Measurements from ENCODE around the gene BMP8A.
A peak's percentile ranks its signal among the peaks of the same experiment; 100 is the strongest.
"Not testable (repeated sequence)": the region's sequence is repeated elsewhere in the genome, so short reads cannot be mapped to it uniquely, and the experiment has no call there.

The BMP8A gene, protein sequence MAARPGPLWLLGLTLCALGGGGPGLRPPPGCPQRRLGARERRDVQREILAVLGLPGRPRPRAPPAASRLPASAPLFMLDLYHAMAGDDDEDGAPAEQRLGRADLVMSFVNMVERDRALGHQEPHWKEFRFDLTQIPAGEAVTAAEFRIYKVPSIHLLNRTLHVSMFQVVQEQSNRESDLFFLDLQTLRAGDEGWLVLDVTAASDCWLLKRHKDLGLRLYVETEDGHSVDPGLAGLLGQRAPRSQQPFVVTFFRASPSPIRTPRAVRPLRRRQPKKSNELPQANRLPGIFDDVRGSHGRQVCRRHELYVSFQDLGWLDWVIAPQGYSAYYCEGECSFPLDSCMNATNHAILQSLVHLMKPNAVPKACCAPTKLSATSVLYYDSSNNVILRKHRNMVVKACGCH

DNA sequence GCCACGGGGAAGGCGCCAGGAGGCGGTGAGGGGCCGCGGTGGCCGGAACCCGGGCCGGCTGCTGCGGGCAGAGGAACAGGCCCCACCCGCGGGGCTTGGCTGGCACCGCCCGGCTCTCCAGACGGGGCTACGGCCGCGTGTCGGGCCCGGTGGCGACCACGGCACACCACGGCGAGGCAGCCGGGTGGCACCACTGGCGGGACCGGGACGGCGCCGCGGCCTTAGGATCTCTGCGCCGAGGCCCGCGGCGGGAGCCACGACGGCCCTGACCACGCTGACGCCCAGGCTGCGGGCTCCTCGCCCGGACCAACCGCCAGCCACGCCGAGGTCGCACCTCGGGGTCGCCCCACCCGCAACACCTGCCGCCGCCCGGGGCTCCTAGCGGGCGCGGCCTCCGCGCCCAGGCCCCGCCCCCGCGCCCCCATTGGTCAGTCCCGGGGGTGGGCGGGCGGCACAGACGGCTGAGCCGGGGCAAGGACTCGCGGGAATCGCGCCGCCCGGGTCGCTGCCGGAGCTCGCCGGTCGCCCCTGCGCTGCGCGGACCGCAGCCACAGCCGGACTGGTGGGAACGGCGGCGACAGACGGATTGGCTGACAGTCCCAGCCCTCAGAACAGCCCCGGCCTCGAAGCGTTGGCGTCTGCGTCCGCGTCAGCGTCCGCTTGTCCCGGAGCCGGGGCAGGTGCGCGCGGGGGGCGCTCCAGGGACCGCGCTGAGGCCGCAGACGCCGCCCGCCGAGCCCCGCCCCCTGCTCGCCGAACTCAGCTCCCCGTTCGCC is at the start of gene BMP8A:
TSS of gene BMP8A (plus strand) at position 491 of the 776 bp plus-strand sequence. CDS start 356 bp downstream, outside the sequence.
- DNase-seq, result peak; percentile 71

- no peak for DNase-seq
Measured at GRCh38 chr1:39441797-39442196, 49.6 kb upstream of the BMP8A start.

DNA sequence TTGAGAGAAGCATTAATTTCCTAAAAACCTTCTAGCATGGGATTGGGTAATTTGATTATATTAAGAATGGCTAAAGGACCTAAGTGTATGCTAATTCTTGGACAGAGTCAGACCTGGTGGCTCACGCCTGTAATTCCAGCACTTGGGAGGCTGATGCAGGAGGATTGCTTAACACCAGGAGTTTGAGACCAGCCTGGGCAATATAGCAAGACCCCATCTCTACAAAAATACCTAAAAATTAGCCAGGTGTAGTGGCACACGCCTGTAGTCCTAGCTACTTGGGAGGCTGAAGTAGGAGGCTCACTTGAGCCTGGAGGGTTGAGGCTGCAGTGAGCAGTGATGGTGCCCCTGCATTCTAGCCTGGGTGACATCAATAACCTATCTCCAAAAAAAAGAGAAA is 45.9 kb upstream of the BMP8A start:
- no peak for DNase-seq

DNA sequence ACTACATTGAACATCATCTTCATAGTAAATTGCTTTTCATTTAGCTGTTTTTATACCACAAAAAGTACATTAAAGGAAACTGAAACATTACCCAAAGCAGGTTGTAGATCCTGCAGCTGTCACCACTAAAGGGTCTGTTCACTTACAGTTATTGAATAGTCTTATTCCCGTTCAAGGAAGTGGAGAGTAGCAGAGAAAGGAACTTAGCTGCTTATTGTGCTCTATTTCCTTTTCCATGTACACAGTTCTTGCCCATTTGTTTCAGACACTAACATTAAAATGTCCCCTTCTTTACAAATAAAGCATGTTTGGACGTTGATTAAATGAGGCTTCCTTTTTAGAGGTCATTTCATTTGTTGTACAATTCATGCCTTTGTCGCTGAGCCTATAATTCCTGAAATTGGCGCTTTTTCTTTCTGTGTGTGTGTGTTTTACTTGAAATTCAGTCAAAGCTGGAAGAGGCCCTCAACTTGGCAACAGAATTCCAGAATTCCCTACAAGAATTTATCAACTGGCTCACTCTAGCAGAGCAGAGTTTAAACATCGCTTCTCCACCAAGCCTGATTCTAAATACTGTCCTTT is 44.4 kb upstream of the BMP8A start:
- DNase-seq, result no peak

DNA sequence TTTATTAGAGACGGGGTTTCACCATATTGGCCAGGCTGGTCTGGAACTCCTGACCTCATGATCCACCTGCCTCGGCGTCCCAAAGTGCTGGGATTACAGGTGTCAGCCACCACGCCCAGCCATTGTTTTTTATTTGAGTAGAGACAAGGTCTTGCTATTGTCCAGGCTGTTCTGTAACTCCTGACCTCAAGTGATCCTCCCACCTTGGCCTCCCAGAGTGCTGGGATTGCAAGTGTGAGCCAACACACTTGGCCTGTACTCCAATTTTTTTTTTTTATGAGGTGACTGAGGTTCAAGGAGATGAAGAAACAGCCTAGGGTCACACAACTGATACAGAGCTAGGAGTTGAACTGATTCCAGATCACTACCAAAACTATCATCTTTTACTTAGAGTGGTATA is 41.4 kb upstream of the BMP8A start:
- DNase-seq, result not testable (repeated sequence)

DNA sequence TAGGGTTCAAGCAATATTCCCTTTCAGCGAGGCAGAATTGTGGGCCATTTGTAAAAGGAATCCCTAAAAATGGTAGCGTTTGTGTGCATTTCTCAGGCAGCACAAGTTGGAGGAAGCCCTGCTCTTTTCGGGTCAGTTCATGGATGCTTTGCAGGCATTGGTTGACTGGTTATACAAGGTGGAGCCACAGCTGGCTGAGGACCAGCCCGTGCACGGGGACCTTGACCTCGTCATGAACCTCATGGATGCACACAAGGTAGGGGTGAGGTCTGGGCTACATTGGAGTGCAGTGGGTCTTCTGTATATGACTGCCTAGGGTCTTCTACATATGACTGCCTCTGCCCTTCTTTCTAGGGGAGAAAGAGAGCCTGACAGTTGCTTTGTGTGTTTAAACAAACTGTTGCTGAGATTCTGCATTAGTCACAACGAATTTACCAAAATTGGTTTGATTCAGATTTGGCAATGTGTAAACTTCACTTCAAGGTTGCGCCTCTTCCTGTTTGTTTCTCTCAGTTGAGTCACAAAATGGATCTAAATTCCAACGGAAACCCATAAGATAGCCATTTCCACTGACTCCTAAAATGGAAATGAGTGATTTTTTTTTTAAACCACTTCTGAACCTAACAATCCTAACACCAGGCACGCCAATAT is 40.4 kb upstream of the BMP8A start:
- DNase-seq, result no peak

DNA sequence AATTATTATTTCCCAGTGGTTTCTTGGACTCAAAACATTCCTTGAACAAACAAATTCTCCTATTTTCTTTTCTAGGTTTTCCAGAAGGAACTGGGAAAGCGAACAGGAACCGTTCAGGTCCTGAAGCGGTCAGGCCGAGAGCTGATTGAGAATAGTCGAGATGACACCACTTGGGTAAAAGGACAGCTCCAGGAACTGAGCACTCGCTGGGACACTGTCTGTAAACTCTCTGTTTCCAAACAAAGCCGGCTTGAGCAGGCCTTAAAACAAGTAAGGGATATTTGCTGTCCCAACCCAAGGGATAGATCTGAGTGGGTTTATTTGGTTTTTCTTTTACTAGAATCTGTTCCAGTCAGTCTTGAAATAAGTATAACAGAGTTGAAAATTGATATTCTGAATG is 39.4 kb upstream of the BMP8A start:
- no peak for DNase-seq

- no peak for DNase-seq
Measured at GRCh38 chr1:39452540-39452939, 38.9 kb upstream of the BMP8A start.

GRCh38 chr1:39453603-39454002 is 37.8 kb upstream of the BMP8A start:
- DNase-seq, result no peak

DNA sequence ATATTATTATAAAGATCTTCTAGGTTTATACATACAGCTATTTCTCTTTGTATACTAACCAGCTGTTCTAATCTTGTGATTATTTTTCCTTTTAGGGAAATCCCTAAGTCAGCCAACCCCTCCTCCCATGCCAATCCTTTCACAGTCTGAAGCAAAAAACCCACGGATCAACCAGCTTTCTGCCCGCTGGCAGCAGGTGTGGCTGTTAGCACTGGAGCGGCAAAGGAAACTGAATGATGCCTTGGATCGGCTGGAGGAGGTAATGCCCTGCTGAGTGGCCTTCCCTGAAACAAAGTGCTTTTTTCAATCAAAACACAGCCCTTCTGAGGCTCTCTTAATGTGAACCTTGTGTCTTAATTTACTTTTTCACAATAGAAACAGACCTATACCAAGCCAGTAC is 32.4 kb upstream of the BMP8A start:
- DNase-seq, result peak; percentile 22

DNA sequence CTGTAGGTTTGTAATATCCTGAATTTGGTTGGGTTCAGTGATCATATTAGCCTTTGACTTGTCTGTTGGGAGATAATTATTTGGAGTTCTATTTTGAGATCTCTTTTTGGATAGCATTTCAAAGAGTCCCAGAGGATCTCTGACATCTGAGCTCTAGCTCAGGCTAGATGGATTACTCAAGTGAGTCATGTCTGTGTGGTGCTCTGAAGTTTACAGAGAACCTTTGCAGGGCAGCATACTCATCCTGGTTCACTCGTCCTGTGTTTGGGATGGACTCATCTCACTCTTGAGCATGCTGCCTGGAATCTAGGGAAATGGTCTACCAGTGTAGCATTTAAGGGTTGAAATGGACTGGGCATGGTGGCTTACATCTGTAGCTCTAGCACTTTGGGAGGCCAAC is 29.4 kb upstream of the BMP8A start:
- DNase-seq, result no peak

- DNase-seq, result no peak
Measured at GRCh38 chr1:39466413-39467107, 24.9 kb upstream of the BMP8A start.

GRCh38 chr1:39467108-39467720 is 24.2 kb upstream of the BMP8A start:
- DNase-seq, result not testable (repeated sequence)

DNA sequence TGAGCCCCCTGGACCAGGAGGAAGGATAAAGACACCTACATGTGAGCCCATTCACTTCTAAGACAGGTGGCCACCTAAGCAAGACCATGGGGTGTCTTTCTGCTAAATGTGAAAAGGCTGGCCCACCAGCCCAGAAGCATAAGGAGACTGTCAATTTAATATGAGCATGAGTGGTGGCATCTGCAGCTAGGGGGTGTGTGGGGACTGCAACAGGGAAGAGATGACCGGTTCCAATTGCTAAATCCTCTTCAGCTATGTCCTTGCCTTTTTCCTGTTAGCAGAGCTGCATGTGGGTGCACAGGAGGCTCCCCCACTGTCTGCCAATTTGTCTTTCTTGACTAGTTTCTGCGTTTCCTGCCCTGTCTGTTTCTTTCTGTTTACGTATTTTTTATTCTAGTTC is 22.3 kb upstream of the BMP8A start:
- DNase-seq, result no peak

- no peak for DNase-seq
Measured at GRCh38 chr1:39470040-39470439, 21.4 kb upstream of the BMP8A start.

DNA sequence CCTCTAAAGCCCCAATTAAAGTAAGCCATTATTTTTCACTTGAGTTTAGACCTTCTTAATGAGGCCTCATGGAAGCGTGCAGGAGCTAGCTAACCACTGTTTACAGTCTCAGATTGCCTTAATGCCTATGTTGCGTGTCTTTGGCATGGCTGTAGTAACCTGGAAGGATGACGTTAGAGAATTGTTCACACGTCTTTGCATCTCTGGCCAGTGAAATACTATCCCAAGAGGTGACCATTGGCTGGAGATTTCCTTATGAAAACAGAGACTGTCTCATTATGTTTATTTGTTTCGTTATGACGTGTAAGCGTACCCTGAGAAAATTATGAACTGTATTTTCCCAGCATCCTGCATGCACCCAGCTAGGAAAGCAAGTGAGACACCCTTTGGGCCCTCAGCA is 18.6 kb upstream of the BMP8A start:
- DNase-seq, result no peak

DNA sequence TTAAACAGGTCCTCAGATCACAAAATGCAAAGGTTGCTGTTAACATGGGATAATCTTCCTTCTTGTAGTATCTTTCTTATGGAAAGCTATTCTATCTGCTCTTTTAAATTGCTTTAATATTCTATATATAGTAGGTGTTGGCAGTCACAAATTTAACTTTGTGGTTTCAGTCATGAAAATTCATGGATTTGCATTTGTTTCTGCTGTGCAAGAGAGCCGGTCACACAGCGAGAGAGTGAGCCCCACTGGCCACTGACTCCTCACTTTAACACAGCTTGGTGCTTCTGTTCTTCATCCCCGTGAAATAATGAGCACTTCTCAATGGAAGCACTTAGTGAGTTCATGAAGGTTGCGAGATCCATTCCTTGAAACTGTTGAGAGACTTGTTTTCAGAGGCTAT is 18.1 kb upstream of the BMP8A start:
- DNase-seq, result no peak

DNA sequence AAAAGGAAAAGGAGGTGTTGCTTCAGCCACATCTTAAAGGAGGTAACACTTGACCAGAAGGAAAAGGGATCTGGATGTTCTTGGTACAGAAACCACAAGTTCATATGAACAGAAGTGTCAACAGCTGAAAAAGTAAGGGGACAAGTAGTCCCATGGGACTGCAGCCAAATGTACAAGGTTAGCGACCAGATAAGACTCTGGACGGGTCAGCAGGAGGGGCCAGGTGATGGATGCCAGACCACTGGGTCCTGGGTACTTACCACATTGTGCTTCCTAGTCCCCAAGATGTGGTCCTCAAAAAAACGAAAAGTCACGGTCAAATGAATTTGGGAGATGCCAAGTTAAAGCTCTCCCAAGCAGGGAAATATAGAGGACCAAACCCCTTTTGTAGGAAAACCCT is 16.6 kb upstream of the BMP8A start:
- DNase-seq, result no peak

GRCh38 chr1:39475551-39475950 is 15.9 kb upstream of the BMP8A start:
- not testable (repeated sequence) for DNase-seq

DNA sequence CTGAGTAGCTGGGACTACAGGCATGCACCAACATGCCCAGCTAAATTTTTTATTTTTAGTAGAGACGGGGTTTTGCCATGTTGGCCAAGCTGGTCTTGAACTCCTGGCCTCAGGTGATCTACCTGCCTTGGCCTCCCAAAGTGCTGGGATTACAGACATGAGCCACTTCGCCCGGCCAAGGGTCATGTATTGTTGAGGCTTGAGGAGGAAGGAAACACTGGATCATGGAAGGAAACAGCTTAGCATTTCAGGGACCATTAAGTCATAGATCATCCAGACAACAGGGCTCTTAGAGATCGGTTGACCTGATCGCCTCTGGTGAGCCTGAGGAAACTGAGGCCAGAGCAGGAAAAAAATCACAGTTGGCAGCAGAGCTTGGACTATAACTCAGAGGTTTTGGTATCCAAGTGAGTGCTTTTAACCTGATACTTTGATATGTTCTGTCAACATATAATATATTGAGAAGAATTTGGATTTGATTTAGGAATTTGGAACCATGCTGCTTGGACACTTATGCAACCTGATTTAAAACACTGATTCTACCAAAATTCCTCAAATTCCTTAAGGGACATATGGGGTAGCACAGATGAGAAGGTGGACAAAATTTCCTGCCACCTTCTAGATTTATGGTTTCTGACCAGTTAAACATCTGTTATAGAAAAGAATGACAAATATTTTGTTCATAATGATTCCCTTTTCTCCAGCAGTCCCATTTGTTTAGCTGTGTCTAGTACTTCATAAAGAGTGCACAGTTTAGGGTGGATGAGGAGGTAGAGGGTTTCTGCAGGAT is 13.1 kb upstream of the BMP8A start:
- no peak for DNase-seq

DNA sequence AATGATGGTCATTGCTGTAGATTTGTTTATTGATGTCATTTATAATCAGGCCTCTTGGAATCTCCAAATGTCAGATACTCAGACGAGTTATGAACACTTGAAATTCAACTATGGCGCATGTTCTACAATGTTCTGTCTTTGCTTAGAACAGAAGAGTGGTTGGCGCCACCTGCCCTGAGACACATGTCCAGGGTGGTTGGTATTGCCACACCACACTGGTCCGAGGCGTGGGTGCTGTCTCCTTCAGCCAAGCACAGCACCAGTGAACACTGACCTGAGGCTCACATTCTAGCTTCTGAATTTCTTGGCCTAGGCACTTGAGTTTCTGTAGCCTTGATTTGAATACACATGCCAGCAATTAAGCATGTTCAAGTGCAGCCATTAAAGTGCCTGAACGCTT is 10.1 kb upstream of the BMP8A start:
- peak; percentile 43 for DNase-seq

All from DMS79 (cell line).